Astrocyte of the cerebellum (primary cell): Measurements from ENCODE around the gene CMIP.

Source experiments
- DNase-seq: peaks from one replicate; pipeline ENCODE4 v3.0.0-alpha.2; 2011; ENCODE audit warnings: low read depth
- H3K4me3 ChIP-seq: 2 replicates; pipeline ENCODE4 v1.5.1; 2011; ENCODE audit warnings: mild to moderate bottlenecking, low read depth, low read length, moderate library complexity
- in situ Hi-C: cut with HindIII; loops from 2 replicates; pipeline ENCODE4 v1.10.0; 2017; ENCODE audit warnings: low sequenced_read_pairs
- TF ChIP-seq, protein P1 (sequence below): IDR thresholded peaks from 2 replicates; pipeline ENCODE4 v1.5.1; 2012; ENCODE audit warnings: low read length, low read depth, moderate library complexity, mild to moderate bottlenecking; ENCODE audit errors: missing control alignments

Gene CMIP

DNA sequence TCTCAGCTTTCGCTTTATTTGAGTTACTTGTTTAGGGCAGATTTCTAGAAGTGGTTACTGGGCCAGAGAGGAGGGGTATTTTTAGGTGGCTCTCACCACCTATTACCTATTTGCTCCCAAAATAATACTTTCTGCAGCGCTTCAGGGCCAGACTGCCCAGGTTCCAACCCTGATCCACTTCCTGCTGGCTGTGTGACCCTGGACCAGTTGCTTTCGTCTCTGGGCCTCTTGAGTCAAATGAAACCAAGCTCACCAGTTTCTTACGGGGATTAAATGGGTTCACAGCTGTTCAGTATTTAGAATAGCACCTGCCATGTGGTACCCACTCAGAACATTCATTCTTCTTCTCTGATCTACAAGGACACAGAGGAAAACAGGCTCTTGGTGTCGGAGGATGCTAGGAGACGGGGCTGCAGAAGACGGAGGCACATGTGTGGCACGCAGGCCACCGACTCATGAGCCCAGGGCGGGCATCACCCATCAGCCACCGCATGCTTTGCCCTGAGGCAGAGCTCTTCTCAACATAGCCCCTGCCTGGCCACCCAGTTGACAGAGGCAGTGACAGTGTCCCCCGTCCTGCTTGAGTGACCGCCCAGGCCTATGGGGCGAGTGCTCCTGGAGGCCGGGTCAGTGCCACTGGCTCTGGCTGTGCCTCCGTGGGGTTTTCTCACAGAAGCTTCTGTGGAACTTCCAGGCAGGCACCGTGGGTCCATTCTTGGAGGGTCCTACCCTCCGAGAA is 185.5 kb downstream of the CMIP start:
- in situ Hi-C loops: no loop called here

DNA sequence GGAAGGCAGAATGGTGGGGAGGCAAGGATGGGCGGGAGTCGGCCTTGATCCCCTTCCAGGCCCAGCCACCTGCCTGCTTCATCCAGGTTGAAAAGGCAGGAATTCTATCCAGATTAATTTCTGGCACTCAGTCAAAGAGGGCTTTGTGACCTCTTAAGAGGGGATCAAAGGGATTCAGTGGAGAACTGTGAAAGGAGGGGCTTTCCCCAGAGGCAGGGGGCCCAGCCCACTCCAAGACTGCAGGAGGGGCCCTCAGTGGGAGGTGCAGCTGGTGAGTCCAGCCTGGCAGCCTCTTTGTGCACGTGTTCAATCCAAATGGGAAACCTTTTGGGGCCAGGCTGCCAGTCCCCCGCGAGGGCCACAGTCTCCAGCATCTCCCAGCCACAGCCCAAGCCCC is 186.0 kb downstream of the CMIP start:
- in situ Hi-C loops: no loop called here
- DNase-seq: no peak
- TF ChIP-seq, protein P1, sequence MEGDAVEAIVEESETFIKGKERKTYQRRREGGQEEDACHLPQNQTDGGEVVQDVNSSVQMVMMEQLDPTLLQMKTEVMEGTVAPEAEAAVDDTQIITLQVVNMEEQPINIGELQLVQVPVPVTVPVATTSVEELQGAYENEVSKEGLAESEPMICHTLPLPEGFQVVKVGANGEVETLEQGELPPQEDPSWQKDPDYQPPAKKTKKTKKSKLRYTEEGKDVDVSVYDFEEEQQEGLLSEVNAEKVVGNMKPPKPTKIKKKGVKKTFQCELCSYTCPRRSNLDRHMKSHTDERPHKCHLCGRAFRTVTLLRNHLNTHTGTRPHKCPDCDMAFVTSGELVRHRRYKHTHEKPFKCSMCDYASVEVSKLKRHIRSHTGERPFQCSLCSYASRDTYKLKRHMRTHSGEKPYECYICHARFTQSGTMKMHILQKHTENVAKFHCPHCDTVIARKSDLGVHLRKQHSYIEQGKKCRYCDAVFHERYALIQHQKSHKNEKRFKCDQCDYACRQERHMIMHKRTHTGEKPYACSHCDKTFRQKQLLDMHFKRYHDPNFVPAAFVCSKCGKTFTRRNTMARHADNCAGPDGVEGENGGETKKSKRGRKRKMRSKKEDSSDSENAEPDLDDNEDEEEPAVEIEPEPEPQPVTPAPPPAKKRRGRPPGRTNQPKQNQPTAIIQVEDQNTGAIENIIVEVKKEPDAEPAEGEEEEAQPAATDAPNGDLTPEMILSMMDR: no peak
- no peak overlapping the region for H3K4me3 ChIP-seq

More for the DNA sequence above, 185.5 kb downstream of the CMIP start:
- DNase-seq: no peak
- no peak overlapping the region for H3K4me3 ChIP-seq
- TF ChIP-seq, protein P1: no peak

GRCh38 chr16:81632392-81633146 is 188.0 kb downstream of the CMIP start:
- peak; percentile 60 for DNase-seq
- H3K4me3 ChIP-seq: no peak overlapping the region
- TF ChIP-seq, protein P1: no peak
- in situ Hi-C loops: no loop called here

DNA sequence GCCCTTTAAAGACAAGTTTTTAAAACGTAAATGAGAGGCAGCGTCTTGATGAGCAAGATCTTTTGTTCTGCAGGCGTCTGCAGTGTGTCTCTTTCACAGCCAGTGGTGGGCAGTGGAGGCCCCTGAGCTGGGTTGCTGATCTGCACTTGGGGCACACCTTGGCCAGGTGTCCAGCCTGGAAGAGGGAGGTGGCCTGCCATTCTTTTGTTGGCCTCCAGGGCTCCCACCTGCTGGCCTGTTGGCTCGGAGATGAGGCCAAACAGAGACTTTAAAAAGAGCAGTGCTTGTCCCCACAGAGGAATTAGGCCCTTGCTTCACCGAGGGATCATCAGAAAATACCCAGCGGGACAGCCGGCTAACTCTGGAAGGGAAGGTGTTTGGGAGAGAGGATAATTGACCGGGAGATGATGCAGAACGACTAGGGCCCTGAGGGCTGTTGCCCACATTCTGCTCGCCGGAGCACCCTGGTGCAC is 188.6 kb downstream of the CMIP start:
- DNase-seq: no peak
- H3K4me3 ChIP-seq: no peak overlapping the region
- TF ChIP-seq, protein P1: peak; percentile 36
- in situ Hi-C loops: no loop called here

- in situ Hi-C loops: no loop called here
- no peak overlapping the region for H3K4me3 ChIP-seq
- TF ChIP-seq, protein P1: no peak
- DNase-seq: no peak
Observed at GRCh38 chr16:81633680-81634379, 189.2 kb downstream of the CMIP start.

DNA sequence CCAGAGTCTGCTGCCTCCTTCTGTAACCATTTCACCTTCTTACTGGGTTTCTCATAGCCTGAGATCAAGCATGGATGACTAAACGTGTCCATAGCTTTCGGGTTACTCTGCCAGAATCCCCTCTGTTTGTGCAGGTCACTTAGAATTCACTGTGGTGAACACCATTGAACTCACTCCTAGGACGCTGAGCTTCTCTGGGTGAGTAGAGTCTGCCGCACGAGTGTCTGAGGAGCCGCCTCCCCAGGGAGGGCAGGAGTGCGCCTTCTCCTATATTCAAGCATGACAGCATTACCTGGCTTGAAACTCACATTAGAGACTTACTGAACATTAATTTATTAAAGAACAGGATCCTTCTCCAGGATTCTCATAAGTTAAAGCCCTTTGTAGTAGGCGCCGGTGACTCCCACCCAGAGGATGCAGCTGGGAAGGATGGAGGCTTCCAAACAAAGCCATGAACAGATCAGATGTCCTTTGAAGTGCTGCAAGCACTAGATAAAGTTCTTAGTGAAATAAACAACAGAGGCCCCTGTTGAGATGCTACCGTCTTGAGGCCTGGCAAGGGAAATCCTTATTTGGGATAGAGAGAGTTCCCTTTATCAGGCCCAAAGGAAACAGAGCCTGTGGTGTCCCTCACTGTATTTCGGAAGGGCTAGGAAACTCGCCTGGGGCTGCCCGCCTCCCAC is 189.9 kb downstream of the CMIP start:
- DNase-seq: no peak
- TF ChIP-seq, protein P1: no peak
- in situ Hi-C loops: no loop called here
- no peak overlapping the region for H3K4me3 ChIP-seq
